Measurements from ENCODE around the gene ADAMTS7. TPM values are rescaled to one million over a fixed set of nuclear protein-coding genes. Genes with fewer than 3 reads are reported as not detected.

The ADAMTS7 gene
- total and polyA plus RNA-seq, 2 of the 4 experiments (the other 2 are of a cell fraction), result 1.4 to 12.6 TPM

DNA sequence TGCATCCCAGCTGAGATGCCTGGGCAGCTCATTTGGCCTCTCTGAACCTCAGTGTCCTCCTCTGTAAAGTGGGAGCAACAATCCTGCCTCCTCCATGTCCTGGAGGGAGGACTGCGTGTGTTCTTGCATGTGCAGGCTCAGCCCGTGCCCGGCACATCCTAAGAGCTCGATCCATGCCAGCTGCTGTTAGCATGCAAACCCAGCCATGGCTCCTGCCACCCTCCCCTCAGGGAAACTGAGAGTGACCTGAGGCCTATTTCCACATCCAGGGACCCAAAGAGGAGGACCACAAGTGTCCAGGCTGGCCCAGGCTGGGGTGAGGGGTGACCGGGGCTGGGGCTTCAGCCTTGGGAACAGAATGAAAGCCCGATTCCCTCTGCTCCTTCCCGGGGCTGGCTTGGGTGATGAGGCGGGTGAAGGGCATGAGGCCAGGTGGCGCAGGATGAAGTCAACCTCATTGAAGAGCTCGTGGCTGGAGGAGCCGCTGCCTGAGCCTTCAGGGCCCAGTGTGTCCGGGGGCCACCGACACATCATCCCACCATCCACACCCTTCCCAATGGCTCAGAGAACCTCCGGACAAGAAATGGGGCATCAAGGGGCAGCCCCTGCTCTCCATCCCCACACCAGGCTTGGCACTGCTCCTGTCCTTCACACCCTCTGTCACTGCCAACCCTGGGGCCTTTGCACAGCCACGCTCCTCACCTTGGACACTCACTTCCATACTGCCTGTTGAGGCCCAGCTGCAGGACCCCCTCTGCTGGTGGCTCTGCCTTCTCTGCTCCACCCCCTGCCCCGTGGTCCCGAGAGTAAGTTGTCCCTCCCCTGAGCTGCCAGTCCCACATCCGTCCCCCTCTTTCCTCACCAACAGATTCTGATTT, 42.5 kb downstream of the ADAMTS7 start:
- Histone ChIP-seq H3K4me3 (ENCODE audit: insufficient read depth, low read depth, low read length) (no peak overlapping the region), H2AFZ (replicated peaks; ENCODE audit: low read length, poor library complexity) (no peak overlapping the region), H3K4me1 (ENCODE audit: control insufficient read depth, insufficient read depth, low read length) (no peaks in the 10 kb centered on the region), H3K56ac (ENCODE audit: extremely low read depth, insufficient read depth, low read length) (no peak overlapping the region), H3K14ac (replicated peaks; ENCODE audit: low read depth, low read length) (no peak overlapping the region), H3K9ac (ENCODE audit: low read depth, low read length) (no peak overlapping the region), H3K9me1 (ENCODE audit: insufficient read depth, low read length) (no peaks in the 10 kb centered on the region), H2BK15ac (ENCODE audit: low read depth, low read length) (no peak overlapping the region), H2AK9ac (replicated peaks; ENCODE audit: low read depth, low read length, poor library complexity) (no peak overlapping the region), H3K23ac (ENCODE audit: low read depth, low read length) (no peak overlapping the region), H4K8ac (ENCODE audit: low read depth in 2 of 2, low read length in 2 of 2) (no peak overlapping the region), H4K5ac (ENCODE audit: low read depth, low read length) (no peak overlapping the region), H2BK5ac (ENCODE audit: low read depth, low read length, poor library complexity, severe bottlenecking) (no peak overlapping the region), H2BK20ac (ENCODE audit: low read depth, low read length) (no peak overlapping the region), H3K4me2 (ENCODE audit: low read depth, low read length) (no peak overlapping the region), H3K4ac (ENCODE audit: low read depth, low read length) (no peak overlapping the region), H3K36me3 (ENCODE audit: control insufficient read depth, insufficient read depth, low read length) (peaks cover 9% of the 10 kb centered on the region; the same call in 1 of the 2 replicates), H3K27ac (ENCODE audit: insufficient read depth, low read length) (no peak overlapping the region), H2BK120ac (ENCODE audit: low read depth, low read length) (no peak overlapping the region), H4K91ac (ENCODE audit: insufficient read depth, low read depth, low read length) (no peak overlapping the region), H3K79me1 (ENCODE audit: low read depth in 1 of 2, low read length in 2 of 2) (no peaks in the 10 kb centered on the region), H3K18ac (ENCODE audit: low read depth, low read length) (no peak overlapping the region), H3K9me3 (ENCODE audit: control insufficient read depth, insufficient read depth, low read length) (no peaks in the 10 kb centered on the region), H4K20me1 (ENCODE audit: insufficient read depth, low read length) (no peaks in the 10 kb centered on the region), H3K27me3 (ENCODE audit: control insufficient read depth, insufficient read depth, low read length) (no peaks in the 10 kb centered on the region), H2AK5ac (ENCODE audit: low read depth, low read length) (no peak overlapping the region)
- DNase-seq, result no peak
- no peak for ATAC-seq (ENCODE audit: low read depth)
- ChIA-PET POLR2A (ENCODE audit: unreplicated experiment) (no interaction called here), CTCF (no interaction called here)
- no peak for TF ChIP-seq CHD1 (IDR thresholded peaks at IDR 0.05; ENCODE audit: low read depth, low read length)
- TF ChIP-seq CEBPB (IDR thresholded peaks at IDR 0.05; ENCODE audit: low read depth, low read length), result no peak
- TF ChIP-seq FOS (IDR thresholded peaks at IDR 0.05; ENCODE audit: low read depth, low read length), result no peak
- TF ChIP-seq BHLHE40 (IDR thresholded peaks at IDR 0.05; ENCODE audit: low read depth, low read length), result no peak
- no peak for TF ChIP-seq SMC3 (IDR thresholded peaks at IDR 0.05; ENCODE audit: low read depth, low read length)
- no peak for TF ChIP-seq RCOR1 (IDR thresholded peaks at IDR 0.05; ENCODE audit: insufficient replicate concordance, low read length)
- no peak for TF ChIP-seq MAZ (IDR thresholded peaks at IDR 0.05; ENCODE audit: borderline replicate concordance, low read depth, low read length)
- TF ChIP-seq MXI1 (IDR thresholded peaks at IDR 0.05; ENCODE audit: borderline replicate concordance, low read depth, low read length), result no peak
- no peak for TF ChIP-seq USF2 (IDR thresholded peaks at IDR 0.05; ENCODE audit: low read depth, low read length)
- TF ChIP-seq ELK1 (IDR thresholded peaks at IDR 0.05; ENCODE audit: borderline replicate concordance, low read depth, low read length), result no peak
- no peak for TF ChIP-seq NFE2L2 (IDR thresholded peaks at IDR 0.05; ENCODE audit: low read depth, low read length)
- TF ChIP-seq, protein P1, sequence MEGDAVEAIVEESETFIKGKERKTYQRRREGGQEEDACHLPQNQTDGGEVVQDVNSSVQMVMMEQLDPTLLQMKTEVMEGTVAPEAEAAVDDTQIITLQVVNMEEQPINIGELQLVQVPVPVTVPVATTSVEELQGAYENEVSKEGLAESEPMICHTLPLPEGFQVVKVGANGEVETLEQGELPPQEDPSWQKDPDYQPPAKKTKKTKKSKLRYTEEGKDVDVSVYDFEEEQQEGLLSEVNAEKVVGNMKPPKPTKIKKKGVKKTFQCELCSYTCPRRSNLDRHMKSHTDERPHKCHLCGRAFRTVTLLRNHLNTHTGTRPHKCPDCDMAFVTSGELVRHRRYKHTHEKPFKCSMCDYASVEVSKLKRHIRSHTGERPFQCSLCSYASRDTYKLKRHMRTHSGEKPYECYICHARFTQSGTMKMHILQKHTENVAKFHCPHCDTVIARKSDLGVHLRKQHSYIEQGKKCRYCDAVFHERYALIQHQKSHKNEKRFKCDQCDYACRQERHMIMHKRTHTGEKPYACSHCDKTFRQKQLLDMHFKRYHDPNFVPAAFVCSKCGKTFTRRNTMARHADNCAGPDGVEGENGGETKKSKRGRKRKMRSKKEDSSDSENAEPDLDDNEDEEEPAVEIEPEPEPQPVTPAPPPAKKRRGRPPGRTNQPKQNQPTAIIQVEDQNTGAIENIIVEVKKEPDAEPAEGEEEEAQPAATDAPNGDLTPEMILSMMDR (conservative IDR thresholded peaks at IDR 0.05; ENCODE audit: low read depth, low read length), result no peak
- TF ChIP-seq RFX5 (IDR thresholded peaks at IDR 0.05; ENCODE audit: low read depth, low read length), result no peak
- no peak for TF ChIP-seq RAD21 (IDR thresholded peaks at IDR 0.05; ENCODE audit: low read length)
- TF ChIP-seq MAFK (IDR thresholded peaks at IDR 0.05; ENCODE audit: low read depth, low read length), result no peak
- WGBS, 2 experiments (ENCODE audit: extremely low coverage in 2 of 2, insufficient read length in 1 of 2), result 87% methylated on average over 3 of the region's 18 CpGs; no CpG with 5 or more reads in 1 of the 2 experiments
- dilution Hi-C loops (cut with HindIII; ENCODE audit: low sequenced_read_pairs, unreplicated experiment), result no loop called here
- in situ Hi-C loops (cut with MboI; ENCODE audit: low sequenced_read_pairs), result no loop called here
- no TSS peak for BruUV-seq (replicated peaks)
- intact Hi-C loops (cut with micrococcal nuclease), result no loop called here

Measured in IMR-90 (cell line).